ENCODE measurements around the gene CRYGN. TPM values are rescaled to one million over a fixed set of nuclear protein-coding genes. Genes with fewer than 3 reads are reported as not detected.

CRYGN gene
- total and polyA plus RNA-seq, 4 donors, result under 0.01 to 0.02 TPM; not detected in 2

DNA sequence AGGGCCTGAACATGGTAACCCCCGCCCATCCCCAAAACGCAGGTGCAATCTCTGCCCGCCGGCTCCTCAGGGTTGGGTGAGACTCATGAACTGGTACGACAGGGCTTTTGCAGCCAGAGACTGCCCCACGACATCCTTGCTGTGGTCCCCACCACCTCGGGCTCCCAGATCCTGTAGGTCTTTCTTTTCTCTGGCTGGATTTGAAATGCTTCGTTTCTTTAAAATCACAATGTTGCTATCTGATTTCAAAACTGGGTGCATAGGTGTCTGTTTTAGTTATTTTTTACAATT is 52.0 kb downstream of the CRYGN start:
- Histone ChIP-seq H3K4me1 (ENCODE audit: control insufficient read depth in 4 of 4, insufficient read depth in 4 of 4, low read length in 3 of 4) (no peaks in the 10 kb centered on the region), H3K36me3 (ENCODE audit: control insufficient read depth in 4 of 4, insufficient read depth in 3 of 4, low read depth in 1 of 4, low read length in 3 of 4) (no peaks in the 10 kb centered on the region), H3K27ac (ENCODE audit: low read depth in 1 of 2, low read length in 2 of 2) (no peak overlapping the region), H3K4me3 (ENCODE audit: low read depth in 1 of 3, low read length in 3 of 3) (no peak overlapping the region), H3K27me3 (ENCODE audit: control insufficient read depth in 4 of 4, insufficient read depth in 4 of 4, low read length in 3 of 4) (peaks cover 0 to 2% (median 0%) of the 10 kb centered on the region in 4 donors), H3K9me3 (ENCODE audit: control insufficient read depth in 4 of 4, low read length in 3 of 4) (no peaks in the 10 kb centered on the region), H3K9ac (ENCODE audit: low read depth in 1 of 2, low read length in 2 of 2) (no peak overlapping the region)
- WGBS, result 94% methylated on average over 8 of the region's 8 CpGs
- no peak for TF ChIP-seq HNF4A (conservative IDR thresholded peaks at IDR 0.05)
- TF ChIP-seq, protein P1, sequence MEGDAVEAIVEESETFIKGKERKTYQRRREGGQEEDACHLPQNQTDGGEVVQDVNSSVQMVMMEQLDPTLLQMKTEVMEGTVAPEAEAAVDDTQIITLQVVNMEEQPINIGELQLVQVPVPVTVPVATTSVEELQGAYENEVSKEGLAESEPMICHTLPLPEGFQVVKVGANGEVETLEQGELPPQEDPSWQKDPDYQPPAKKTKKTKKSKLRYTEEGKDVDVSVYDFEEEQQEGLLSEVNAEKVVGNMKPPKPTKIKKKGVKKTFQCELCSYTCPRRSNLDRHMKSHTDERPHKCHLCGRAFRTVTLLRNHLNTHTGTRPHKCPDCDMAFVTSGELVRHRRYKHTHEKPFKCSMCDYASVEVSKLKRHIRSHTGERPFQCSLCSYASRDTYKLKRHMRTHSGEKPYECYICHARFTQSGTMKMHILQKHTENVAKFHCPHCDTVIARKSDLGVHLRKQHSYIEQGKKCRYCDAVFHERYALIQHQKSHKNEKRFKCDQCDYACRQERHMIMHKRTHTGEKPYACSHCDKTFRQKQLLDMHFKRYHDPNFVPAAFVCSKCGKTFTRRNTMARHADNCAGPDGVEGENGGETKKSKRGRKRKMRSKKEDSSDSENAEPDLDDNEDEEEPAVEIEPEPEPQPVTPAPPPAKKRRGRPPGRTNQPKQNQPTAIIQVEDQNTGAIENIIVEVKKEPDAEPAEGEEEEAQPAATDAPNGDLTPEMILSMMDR (IDR thresholded peaks at IDR 0.05; ENCODE audit: low read depth, low read length, missing input control), result no peak
- TF ChIP-seq, protein P2, sequence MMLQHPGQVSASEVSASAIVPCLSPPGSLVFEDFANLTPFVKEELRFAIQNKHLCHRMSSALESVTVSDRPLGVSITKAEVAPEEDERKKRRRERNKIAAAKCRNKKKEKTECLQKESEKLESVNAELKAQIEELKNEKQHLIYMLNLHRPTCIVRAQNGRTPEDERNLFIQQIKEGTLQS (IDR thresholded peaks at IDR 0.05), result no peak
- no peak for TF ChIP-seq YY1 (IDR thresholded peaks at IDR 0.05)
- no peak for TF ChIP-seq SP1 (IDR thresholded peaks at IDR 0.05)
- TF ChIP-seq RXRA (IDR thresholded peaks at IDR 0.05), result no peak
- TF ChIP-seq REST (IDR thresholded peaks at IDR 0.05), result no peak
- no peak for DNase-seq (ENCODE audit: low spot score)

GRCh38 chr7:151387161-151388006 is 52.6 kb downstream of the CRYGN start:
- no peak overlapping the region for H3K27ac ChIP-seq (ENCODE audit: low read depth in 1 of 2, low read length in 2 of 2)
- WGBS, result 90% methylated on average over 24 of the region's 24 CpGs
- no peaks in the 10 kb centered on the region for H3K4me1 ChIP-seq (ENCODE audit: control insufficient read depth in 4 of 4, insufficient read depth in 4 of 4, low read length in 3 of 4)
- no peak for DNase-seq (ENCODE audit: low spot score)
- peaks cover 0 to 3% (median under 1%) of the 10 kb centered on the region in 4 donors for H3K27me3 ChIP-seq (ENCODE audit: control insufficient read depth in 4 of 4, insufficient read depth in 4 of 4, low read length in 3 of 4)
- no peak overlapping the region for H3K9ac ChIP-seq (ENCODE audit: low read depth in 1 of 2, low read length in 2 of 2)
- H3K9me3 ChIP-seq (ENCODE audit: control insufficient read depth in 4 of 4, low read length in 3 of 4), result no peaks in the 10 kb centered on the region
- H3K36me3 ChIP-seq (ENCODE audit: control insufficient read depth in 4 of 4, insufficient read depth in 3 of 4, low read depth in 1 of 4, low read length in 3 of 4), result no peaks in the 10 kb centered on the region
- TF ChIP-seq REST (IDR thresholded peaks at IDR 0.05) (no peak), FOXA2 (IDR thresholded peaks at IDR 0.05) (no peak), HNF4G (IDR thresholded peaks at IDR 0.05) (no peak), NR2F2 (IDR thresholded peaks at IDR 0.05) (no peak), RAD21 (IDR thresholded peaks at IDR 0.05) (no peak), SP1 (IDR thresholded peaks at IDR 0.05) (no peak)
- TF ChIP-seq, protein P3, sequence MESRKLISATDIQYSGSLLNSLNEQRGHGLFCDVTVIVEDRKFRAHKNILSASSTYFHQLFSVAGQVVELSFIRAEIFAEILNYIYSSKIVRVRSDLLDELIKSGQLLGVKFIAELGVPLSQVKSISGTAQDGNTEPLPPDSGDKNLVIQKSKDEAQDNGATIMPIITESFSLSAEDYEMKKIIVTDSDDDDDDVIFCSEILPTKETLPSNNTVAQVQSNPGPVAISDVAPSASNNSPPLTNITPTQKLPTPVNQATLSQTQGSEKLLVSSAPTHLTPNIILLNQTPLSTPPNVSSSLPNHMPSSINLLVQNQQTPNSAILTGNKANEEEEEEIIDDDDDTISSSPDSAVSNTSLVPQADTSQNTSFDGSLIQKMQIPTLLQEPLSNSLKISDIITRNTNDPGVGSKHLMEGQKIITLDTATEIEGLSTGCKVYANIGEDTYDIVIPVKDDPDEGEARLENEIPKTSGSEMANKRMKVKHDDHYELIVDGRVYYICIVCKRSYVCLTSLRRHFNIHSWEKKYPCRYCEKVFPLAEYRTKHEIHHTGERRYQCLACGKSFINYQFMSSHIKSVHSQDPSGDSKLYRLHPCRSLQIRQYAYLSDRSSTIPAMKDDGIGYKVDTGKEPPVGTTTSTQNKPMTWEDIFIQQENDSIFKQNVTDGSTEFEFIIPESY (IDR thresholded peaks at IDR 0.05), result no peak
- TF ChIP-seq, protein P2 (IDR thresholded peaks at IDR 0.05), result no peak
- TF ChIP-seq, protein P1 (IDR thresholded peaks at IDR 0.05; ENCODE audit: low read depth, low read length, missing input control), result no peak
- H3K4me3 ChIP-seq (ENCODE audit: low read depth in 1 of 3, low read length in 3 of 3), result no peak overlapping the region

Measured in liver (tissue), 9 donors.